Astrocyte of the cerebellum (primary cell): ENCODE results near the gene CRYGS.
A peak's percentile ranks its signal among the peaks of the same experiment; 100 is the strongest.

Experiments
- DNase-seq: peaks from one replicate; pipeline ENCODE4 v3.0.0-alpha.2; 2011; ENCODE audit warnings: low read depth
- H3K4me3 ChIP-seq: 2 replicates; pipeline ENCODE4 v1.5.1; 2011; ENCODE audit warnings: mild to moderate bottlenecking, low read depth, low read length, moderate library complexity
- in situ Hi-C: cut with HindIII; loops from 2 replicates; pipeline ENCODE4 v1.10.0; 2017; ENCODE audit warnings: low sequenced_read_pairs
- TF ChIP-seq, protein P1 (sequence below): IDR thresholded peaks from 2 replicates; pipeline ENCODE4 v1.5.1; 2012; ENCODE audit warnings: low read length, low read depth, moderate library complexity, mild to moderate bottlenecking; ENCODE audit errors: missing control alignments

CRYGS gene

DNA sequence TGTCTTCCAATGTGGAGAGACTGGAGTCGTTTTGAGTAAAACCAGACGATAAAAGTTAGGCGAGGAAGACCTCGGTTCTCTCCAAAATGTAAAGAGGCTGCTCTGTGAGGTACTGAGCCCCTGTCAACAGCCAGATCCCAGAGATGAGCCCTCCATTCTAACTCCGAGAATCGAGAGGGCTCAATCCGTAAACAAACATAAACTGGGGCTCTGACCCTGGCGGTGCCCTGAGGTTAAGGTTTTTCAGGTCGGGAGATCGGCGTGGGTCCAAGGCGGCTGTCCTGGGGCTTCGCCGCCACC lies 22.5 kb upstream of the CRYGS start:
- no peak for DNase-seq
- TF ChIP-seq, protein P1, sequence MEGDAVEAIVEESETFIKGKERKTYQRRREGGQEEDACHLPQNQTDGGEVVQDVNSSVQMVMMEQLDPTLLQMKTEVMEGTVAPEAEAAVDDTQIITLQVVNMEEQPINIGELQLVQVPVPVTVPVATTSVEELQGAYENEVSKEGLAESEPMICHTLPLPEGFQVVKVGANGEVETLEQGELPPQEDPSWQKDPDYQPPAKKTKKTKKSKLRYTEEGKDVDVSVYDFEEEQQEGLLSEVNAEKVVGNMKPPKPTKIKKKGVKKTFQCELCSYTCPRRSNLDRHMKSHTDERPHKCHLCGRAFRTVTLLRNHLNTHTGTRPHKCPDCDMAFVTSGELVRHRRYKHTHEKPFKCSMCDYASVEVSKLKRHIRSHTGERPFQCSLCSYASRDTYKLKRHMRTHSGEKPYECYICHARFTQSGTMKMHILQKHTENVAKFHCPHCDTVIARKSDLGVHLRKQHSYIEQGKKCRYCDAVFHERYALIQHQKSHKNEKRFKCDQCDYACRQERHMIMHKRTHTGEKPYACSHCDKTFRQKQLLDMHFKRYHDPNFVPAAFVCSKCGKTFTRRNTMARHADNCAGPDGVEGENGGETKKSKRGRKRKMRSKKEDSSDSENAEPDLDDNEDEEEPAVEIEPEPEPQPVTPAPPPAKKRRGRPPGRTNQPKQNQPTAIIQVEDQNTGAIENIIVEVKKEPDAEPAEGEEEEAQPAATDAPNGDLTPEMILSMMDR = no peak
- in situ Hi-C loops = no loop called here
- peak overlapping the region; percentile 92 for H3K4me3 ChIP-seq

- no peak for DNase-seq
- H3K4me3 ChIP-seq = no peak overlapping the region
- TF ChIP-seq, protein P1 = no peak
- in situ Hi-C loops = no loop called here
These were observed 20.4 kb upstream of the CRYGS start for GRCh38 chr3:186564586-186564985.

DNA sequence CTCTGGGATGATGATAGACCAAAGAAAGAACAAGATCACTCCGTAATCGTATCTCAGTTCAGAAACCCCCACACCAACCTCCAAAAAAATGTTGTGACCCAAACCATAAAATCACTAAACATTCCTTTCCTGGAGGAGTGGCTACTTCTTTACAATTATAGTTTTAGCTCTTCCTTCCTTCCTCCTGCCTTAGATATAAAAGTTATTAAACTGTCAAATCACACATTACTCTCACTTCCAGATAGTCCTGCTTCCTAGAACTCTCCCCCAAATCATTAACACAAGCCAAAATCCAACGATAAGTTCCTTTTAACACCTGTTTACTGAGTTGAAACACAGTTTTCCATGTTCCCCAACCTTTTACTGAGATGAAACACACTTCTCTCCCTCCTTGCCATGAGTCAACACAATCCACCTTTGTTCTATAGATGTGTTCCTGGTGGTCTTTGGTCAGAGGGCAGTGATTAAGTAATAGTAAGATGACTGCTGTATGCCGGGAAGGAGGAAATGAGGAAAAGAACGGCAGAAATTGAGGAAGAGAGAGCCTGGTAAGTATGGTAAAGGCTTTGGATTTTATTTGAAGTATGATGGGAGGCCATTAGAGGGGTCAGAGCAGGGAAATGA lies 8.3 kb upstream of the CRYGS start:
- TF ChIP-seq, protein P1 = no peak
- no peak for DNase-seq
- H3K4me3 ChIP-seq = no peak overlapping the region
- in situ Hi-C loops = no loop called here

DNA sequence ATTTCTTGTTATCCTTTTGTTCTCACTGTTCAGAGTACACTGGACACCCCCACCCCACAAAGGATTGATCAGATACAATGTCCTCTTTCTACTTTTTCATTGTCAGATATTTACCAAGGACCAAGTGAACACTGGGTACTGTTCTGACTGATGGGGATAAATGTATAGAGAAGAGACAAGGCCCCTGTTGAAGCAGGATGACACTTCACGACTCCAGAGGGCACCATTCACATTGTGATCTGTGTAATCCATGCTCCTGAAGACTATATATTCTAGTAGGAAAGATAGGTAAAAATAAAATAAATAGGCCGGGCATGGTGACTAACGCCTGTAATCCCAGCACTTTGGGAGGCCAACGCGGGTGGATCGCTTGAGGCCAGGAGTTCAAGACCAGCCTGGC lies 7.2 kb upstream of the CRYGS start:
- H3K4me3 ChIP-seq = no peak overlapping the region
- TF ChIP-seq, protein P1 = no peak
- in situ Hi-C loops = no loop called here
- DNase-seq = no peak

GRCh38 chr3:186549497-186549896 lies 5.3 kb upstream of the CRYGS start:
- no peak overlapping the region for H3K4me3 ChIP-seq
- in situ Hi-C loops = loop anchor here (25.0 kb wide), 1 partner anchor 562 kb away; no protein-coding TSS in a partner anchor
- TF ChIP-seq, protein P1 = no peak
- no peak for DNase-seq

DNA sequence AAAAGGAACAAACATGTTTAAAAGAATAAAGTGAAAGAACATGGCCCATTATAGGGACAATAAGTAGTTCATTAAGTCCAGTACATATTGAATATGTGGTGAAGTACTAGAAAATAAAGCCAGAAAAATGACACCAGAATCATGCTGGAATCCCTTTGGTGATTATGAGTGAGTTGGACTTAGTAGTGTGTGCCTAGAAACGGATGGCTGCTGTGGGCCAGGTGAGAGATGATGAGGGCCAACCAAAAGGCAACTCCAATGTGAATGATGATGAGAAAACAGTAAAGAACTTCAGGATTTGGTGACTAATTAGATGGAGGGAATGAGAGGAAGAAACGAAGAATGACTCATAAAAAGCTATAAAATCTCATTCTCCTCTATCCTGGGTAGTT lies 3.3 kb downstream of the CRYGS start:
- in situ Hi-C loops = loop anchor here (25.0 kb wide), 1 partner anchor 554 kb away; no protein-coding TSS in a partner anchor
- TF ChIP-seq, protein P1 = no peak
- no peak overlapping the region for H3K4me3 ChIP-seq
- DNase-seq = no peak
